ENCODE measurements around the gene NDUFV2.

Gene NDUFV2

DNA sequence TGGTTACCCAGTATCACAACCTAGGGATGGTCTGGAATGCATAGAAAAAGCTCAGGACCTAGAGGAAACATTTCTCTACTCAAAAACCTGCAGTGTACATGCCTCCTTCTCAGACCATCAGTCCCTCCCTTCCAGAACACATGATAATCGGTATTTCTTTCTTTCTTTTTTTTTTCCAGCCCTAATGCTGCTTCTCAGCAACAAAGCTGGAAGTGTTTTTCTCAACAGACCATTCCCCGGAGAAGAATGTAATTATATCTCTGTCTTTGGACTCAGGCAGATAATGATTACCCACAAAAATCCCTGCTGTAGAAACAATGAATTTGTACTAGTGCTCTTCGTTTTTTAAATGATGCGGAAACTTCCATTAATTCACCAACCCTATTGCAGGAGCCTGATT, 44.1 kb upstream of the NDUFV2 start:
- TF ChIP-seq POLR2AphosphoS5 (IDR thresholded peaks at IDR 0.05; ENCODE audit: low read depth, low read length) (no peak), TAF1 (IDR thresholded peaks at IDR 0.05; ENCODE audit: borderline replicate concordance, insufficient read depth, low read length) (no peak), FOXP2 (optimal IDR thresholded peaks at IDR 0.05; ENCODE audit: borderline replicate concordance, extremely low read depth, extremely low read length, insufficient read depth) (no peak), SIN3A (IDR thresholded peaks at IDR 0.05; ENCODE audit: borderline replicate concordance, insufficient read depth, low read length) (no peak)
- TF ChIP-seq, protein P1, sequence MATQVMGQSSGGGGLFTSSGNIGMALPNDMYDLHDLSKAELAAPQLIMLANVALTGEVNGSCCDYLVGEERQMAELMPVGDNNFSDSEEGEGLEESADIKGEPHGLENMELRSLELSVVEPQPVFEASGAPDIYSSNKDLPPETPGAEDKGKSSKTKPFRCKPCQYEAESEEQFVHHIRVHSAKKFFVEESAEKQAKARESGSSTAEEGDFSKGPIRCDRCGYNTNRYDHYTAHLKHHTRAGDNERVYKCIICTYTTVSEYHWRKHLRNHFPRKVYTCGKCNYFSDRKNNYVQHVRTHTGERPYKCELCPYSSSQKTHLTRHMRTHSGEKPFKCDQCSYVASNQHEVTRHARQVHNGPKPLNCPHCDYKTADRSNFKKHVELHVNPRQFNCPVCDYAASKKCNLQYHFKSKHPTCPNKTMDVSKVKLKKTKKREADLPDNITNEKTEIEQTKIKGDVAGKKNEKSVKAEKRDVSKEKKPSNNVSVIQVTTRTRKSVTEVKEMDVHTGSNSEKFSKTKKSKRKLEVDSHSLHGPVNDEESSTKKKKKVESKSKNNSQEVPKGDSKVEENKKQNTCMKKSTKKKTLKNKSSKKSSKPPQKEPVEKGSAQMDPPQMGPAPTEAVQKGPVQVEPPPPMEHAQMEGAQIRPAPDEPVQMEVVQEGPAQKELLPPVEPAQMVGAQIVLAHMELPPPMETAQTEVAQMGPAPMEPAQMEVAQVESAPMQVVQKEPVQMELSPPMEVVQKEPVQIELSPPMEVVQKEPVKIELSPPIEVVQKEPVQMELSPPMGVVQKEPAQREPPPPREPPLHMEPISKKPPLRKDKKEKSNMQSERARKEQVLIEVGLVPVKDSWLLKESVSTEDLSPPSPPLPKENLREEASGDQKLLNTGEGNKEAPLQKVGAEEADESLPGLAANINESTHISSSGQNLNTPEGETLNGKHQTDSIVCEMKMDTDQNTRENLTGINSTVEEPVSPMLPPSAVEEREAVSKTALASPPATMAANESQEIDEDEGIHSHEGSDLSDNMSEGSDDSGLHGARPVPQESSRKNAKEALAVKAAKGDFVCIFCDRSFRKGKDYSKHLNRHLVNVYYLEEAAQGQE (IDR thresholded peaks at IDR 0.05; ENCODE audit: insufficient read depth in 1 of 2, low read depth in 2 of 2, low read length in 2 of 2), result no peak

- no peak for TF ChIP-seq TAF1 (IDR thresholded peaks at IDR 0.05; ENCODE audit: borderline replicate concordance, insufficient read depth, low read length)
- TF ChIP-seq, protein P1 (IDR thresholded peaks at IDR 0.05; ENCODE audit: insufficient read depth in 1 of 2, low read depth in 2 of 2, low read length in 2 of 2), result no peak
- TF ChIP-seq FOXP2 (optimal IDR thresholded peaks at IDR 0.05; ENCODE audit: borderline replicate concordance, extremely low read depth, extremely low read length, insufficient read depth), result no peak
- TF ChIP-seq SIN3A (IDR thresholded peaks at IDR 0.05; ENCODE audit: borderline replicate concordance, insufficient read depth, low read length), result no peak
- no peak for TF ChIP-seq POLR2AphosphoS5 (IDR thresholded peaks at IDR 0.05; ENCODE audit: low read depth, low read length)
Measured at GRCh38 chr18:9062418-9062751, 40.1 kb upstream of the NDUFV2 start.

- TF ChIP-seq POLR2AphosphoS5 (IDR thresholded peaks at IDR 0.05; ENCODE audit: low read depth, low read length), result no peak
- no peak for TF ChIP-seq SIN3A (IDR thresholded peaks at IDR 0.05; ENCODE audit: borderline replicate concordance, insufficient read depth, low read length)
- no peak for TF ChIP-seq TAF1 (IDR thresholded peaks at IDR 0.05; ENCODE audit: borderline replicate concordance, insufficient read depth, low read length)
- no peak for TF ChIP-seq FOXP2 (optimal IDR thresholded peaks at IDR 0.05; ENCODE audit: borderline replicate concordance, extremely low read depth, extremely low read length, insufficient read depth)
- TF ChIP-seq, protein P1 (IDR thresholded peaks at IDR 0.05; ENCODE audit: insufficient read depth in 1 of 2, low read depth in 2 of 2, low read length in 2 of 2), result no peak
Measured at GRCh38 chr18:9065864-9066263, 36.6 kb upstream of the NDUFV2 start.

DNA sequence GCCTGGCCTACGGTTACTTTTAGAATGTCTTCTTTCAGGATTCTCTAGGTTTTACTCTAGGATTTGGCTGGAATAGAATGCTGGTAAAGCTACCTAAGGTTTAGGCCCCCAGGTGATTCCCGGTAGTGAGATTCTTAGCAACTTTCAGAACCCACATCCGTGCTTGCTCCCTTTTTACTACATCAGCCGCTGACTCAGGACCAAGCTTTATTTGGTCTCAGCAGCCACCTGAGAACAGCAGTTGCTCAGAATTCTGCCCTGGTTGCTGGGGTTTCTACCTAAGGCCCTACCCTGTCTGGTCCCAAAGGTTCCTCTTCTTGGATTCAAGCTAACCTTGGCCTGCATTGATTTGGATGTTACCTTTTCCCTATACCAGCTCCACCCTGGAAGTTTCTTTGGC, 36.1 kb upstream of the NDUFV2 start:
- TF ChIP-seq, protein P1 (IDR thresholded peaks at IDR 0.05; ENCODE audit: insufficient read depth in 1 of 2, low read depth in 2 of 2, low read length in 2 of 2), result no peak
- no peak for TF ChIP-seq SIN3A (IDR thresholded peaks at IDR 0.05; ENCODE audit: borderline replicate concordance, insufficient read depth, low read length)
- no peak for TF ChIP-seq POLR2AphosphoS5 (IDR thresholded peaks at IDR 0.05; ENCODE audit: low read depth, low read length)
- TF ChIP-seq TAF1 (IDR thresholded peaks at IDR 0.05; ENCODE audit: borderline replicate concordance, insufficient read depth, low read length), result no peak
- TF ChIP-seq FOXP2 (optimal IDR thresholded peaks at IDR 0.05; ENCODE audit: borderline replicate concordance, extremely low read depth, extremely low read length, insufficient read depth), result no peak

DNA sequence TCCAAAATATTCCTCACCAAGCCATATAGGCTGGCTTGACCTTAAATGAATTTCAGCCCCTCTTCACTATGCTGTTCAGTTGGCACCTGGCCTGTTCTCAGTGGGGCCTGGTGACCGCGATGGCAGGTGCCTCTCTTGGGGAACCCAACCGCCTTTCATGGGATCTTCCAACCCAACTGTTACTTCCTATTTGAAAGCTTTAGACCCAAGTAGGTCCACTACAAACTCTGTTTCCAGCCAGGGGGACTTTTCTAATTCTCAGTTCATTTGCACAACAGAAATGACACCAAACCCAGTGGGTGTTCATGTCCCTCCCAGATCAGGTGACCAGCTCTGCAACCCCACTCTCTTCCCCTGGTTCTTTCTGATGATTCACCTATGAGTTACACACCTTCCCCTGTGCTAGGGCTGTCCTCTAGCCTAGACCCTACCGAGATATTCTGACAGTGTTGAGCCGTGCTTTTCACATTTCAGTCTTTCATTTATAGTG, 35.6 kb upstream of the NDUFV2 start:
- no peak for TF ChIP-seq TAF1 (IDR thresholded peaks at IDR 0.05; ENCODE audit: borderline replicate concordance, insufficient read depth, low read length)
- TF ChIP-seq FOXP2 (optimal IDR thresholded peaks at IDR 0.05; ENCODE audit: borderline replicate concordance, extremely low read depth, extremely low read length, insufficient read depth), result no peak
- TF ChIP-seq SIN3A (IDR thresholded peaks at IDR 0.05; ENCODE audit: borderline replicate concordance, insufficient read depth, low read length), result no peak
- no peak for TF ChIP-seq POLR2AphosphoS5 (IDR thresholded peaks at IDR 0.05; ENCODE audit: low read depth, low read length)
- TF ChIP-seq, protein P1 (IDR thresholded peaks at IDR 0.05; ENCODE audit: insufficient read depth in 1 of 2, low read depth in 2 of 2, low read length in 2 of 2), result no peak
